Measurements from ENCODE around the gene GOSR2.

DNA sequence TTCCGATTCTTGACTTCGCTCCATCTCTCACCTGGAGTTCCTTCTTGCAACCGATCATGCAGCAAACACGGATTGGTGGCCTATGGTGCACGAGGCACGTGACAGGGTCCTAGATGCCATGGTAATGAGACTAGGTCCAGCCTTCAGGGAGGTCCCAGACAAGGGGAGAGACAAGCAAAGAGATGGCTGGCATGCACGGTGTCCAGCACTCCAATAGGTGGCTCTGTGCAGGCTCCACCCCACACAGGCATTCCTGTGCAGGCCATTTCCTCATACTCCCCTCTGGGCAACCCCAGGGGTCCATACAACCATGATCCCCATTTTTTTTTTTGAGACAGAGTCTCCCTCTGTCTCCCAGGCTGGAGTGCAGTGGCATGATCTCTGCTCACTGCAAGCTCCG is 40.3 kb upstream of the GOSR2 start:
- TF ChIP-seq CTCF (IDR thresholded peaks at IDR 0.05; ENCODE audit: poor library complexity) (no peak), EZH2 (IDR thresholded peaks at IDR 0.05; ENCODE audit: borderline replicate concordance) (no peak), EZH2phosphoT487 (IDR thresholded peaks at IDR 0.05; ENCODE audit: low read depth, severe bottlenecking, unreplicated experiment) (no peak)

Measured in hepatocyte (in vitro differentiated cells).